ENCODE measurements around the gene LCE7A.
A peak's percentile ranks its signal among the peaks of the same experiment; 100 is the strongest.

Gene LCE7A, protein sequence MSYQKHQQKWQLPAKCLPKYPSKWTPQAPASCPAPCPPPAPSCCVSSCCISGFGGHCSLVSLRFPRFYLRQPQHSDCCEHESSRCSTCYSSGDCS

DNA sequence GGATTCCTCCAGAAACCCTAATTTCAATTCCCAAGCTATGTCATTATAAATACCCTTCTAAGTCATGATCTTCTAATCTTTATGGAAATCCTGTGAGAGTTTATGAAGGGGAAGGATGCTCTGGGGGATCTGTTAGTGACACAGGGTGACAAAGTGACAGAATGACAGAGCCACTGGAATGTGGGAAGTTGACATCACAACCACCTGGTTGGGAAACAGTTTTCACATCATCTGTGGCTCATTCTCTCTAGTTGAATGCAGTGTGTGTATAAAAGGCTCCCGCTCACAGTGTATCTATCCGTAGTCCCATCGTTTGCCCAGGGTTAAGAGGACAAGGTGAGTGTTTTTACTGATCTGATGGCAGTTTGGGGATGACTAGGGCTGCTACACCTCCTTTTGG, at the start of gene LCE7A:
LCE7A (plus strand) TSS at position 301 of the 400 bp plus-strand sequence. CDS start 702 bp downstream, outside the sequence.
- ATAC-seq = no peak

DNA sequence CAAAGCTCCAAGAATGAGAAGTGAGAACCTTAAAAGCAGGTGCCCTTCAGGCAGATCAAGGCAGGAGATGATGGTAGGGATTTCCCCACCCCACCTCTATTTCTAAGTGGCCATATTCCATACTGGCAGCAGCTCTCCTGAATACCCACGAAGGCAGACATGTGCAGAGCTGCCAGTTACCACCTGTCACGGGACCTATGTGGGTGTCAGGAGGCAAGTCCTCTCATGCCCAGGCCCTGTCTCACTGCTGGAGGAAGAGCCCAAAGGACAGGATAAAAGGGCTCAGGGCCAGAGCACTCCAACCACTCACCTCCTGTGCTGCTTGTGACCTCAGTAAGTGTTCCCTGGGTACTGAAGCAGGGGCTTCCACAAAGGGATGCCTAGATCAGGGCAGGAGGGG, 48.7 kb upstream of the LCE7A start:
- ATAC-seq = peak in 1 of 2 donors; percentile 25

DNA sequence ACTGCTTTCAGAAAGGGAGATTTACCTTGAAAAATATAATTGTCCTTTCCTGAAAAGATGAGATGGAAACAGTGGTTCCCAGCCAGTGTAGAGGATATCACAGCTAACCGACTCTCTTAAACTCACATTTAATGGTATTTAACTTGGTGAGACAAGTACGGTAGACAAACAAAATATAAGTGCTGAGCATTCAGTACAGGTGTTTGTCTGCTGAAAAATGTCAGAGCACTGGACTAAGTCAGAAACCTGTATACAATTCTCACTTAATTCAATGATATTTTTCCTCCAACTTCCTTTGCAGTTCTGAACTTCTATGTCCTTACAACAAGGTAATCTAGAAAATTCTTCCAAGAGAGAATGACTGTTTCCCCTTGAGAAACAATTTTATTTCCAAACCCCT, 48.1 kb upstream of the LCE7A start, which contains the start of gene LCE1B:
LCE1B (plus strand) TSS at position 301 of the 400 bp plus-strand sequence. CDS start 476 bp downstream, outside the sequence.
- no peak for ATAC-seq

DNA sequence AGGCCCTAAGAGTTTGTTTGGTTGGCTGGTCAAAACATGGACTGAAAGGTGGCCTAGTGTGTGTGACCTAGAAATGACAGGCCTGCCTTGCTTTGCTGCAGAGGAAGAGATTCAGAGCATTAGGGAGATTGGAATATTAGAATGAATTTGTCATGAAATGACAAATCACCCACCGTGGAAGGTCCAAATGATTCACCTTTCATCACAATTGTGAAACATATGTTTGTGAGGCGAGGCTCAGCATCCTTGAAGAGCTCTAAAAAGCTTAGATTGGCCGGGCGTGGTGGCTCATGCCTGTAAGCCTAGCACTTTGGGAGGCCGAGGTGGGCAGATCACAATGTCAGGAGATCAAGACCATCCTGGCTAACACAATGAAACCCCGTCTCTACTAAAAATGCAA, 42.5 kb upstream of the LCE7A start:
- no peak for ATAC-seq

DNA sequence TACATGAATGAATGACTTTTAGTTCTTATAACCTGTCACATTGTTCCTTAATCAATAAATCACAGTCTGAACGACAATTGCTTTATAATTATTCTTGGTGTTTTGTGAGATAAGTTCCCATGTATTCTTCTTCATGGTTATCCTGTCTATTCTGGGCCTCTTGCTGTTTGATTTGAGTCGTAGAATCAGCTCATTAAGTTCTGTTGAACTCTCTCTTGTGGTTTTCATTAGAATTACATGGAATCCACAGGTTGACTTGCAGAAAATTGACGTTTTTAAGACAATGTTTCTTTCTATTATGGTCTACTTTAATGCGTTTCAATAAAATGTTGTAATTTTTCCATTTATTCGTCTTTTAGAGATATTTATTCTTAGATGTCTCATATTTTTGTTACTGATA, 36.5 kb upstream of the LCE7A start:
- no peak for ATAC-seq

DNA sequence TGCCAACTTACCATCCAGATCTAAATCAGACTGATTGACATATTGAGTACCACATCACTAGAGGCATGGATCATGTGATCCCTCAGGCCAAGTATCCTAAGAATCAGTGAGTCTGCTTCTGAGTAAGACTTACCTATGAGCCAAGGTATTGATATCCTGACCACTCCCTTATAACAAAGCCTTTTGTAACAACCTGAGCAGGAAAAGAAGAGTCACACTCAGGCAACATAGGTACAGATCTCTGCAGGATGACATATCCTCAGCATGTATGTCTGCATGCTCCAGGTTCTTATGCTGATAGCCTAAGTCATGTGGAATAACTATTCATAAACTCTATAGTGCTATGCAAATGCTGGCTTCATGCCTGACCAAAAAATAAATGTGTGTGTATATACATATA, 34.8 kb upstream of the LCE7A start:
- no peak for ATAC-seq

DNA sequence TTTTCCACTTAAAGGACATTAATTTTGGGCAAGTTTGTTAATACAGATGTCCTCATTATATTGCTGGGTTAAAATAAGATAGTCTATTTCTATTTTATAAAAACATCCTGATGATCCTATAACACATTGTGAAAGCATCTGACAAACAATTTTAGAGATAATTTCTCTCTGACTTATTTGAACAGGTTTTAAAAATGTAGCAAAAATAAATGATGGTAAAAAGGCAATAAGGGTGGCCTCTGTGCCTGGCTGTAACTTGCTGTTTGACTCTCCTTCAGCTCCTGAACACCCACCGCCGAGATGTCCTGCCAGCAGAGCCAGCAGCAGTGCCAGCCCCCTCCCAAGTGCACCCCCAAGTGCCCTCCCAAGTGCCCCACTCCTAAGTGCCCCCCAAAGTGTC, 32.6 kb upstream of the LCE7A start, which contains the start of gene LCE1A:
LCE1A (plus strand) TSS at position 301 of the 400 bp plus-strand sequence; CDS start at position 301, 0 bp downstream.
- ATAC-seq = no peak

DNA sequence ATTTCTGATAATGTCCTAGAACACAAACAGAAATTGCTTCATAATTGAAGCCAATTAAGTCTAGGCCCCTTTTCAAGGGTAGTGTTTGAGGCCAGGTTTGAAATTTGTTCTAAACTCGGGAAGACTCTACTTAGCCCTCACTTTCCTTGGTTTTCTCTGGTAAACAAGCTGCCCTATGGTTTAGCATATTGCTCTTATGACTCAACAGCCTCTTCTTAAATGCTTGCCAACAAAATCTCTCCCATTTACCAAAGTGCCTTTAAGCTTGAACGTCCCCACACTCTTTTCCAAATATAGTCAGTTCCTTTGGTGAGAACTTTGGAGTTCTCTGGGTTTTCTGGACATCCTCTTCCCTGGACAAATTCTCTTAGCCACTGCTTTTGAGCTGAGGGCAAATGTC, 22.9 kb upstream of the LCE7A start:
- no peak for ATAC-seq

DNA sequence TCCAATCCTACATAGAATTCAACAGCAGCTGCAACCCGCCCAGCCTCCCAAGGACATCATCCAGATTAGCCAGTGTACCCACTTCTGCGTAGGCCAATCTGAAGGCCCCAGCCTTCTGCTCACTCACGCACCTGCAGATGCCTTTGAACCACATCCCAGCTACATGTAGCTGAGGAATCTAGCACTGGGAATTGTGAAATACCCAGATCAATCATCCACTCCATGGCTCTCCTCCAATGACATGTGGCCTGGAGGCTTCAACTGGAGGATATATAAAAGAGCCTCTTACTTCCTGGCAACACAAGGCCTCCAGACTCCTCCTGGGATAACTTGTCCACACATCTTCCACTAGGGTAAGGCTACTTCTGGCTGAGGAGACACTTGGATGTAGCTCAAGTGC, 17.2 kb upstream of the LCE7A start, which contains the start of gene LCE6A:
LCE6A (plus strand) TSS at position 301 of the 400 bp plus-strand sequence. CDS start 665 bp downstream, outside the sequence.
- ATAC-seq = no peak

DNA sequence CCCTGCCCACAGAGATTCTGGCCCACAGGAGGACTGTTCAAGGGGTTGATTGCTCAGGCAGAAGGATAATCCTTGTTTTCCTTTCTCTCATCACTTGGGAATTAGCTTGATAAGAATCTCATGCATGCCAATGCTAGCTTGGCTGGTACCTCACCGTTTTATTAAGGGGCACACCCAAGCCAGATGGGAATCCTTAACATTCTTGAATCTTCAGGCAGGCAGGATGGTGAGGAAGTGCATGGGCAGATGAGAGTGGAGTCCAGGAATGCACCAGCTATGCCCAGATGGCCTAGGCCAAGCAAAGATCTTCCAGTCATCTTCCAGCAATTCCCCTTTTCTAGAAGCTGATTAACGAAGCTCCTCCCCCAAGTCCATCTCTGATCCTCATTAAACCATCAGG, 4.1 kb upstream of the LCE7A start:
- no peak for ATAC-seq

DNA sequence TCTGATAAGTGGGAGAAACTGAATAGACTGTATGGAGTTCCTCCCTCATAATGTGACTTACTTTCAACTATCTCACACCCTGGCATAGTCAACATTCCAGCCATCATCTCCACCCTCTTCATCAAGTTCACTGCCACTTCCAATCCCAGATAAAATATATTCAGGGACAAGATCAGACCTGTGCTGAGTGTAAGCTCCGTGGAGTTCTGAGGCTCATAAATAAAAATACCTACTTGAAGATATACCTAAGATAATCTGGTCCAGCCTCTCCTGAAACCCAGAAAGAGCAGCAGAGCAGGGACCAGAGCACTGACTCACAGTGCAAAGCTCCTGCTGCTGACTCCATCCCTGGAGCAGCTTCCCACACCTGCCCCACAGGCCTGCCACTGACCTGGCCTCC, 1.7 kb upstream of the LCE7A start:
- ATAC-seq = no peak

DNA sequence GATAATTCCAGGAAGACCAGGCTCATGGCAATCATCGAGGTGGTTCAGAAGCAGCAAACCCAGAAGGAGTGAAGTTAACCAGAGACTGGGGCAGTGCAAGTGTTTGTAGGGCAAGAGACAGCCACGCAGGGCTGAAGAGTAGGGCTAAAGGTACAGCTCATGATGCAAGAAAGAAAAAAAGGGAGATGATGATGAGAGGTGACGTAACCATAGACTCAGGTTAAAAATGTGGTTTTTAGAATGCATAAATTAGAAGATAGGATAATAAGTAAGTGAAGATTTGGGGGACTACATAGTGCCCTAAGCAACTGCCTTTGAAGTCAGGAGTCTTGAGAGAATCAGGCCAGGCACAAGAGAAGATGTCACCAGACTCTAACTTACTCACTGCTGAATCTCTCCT, 333 bp downstream of the LCE7A start:
- no peak for ATAC-seq

DNA sequence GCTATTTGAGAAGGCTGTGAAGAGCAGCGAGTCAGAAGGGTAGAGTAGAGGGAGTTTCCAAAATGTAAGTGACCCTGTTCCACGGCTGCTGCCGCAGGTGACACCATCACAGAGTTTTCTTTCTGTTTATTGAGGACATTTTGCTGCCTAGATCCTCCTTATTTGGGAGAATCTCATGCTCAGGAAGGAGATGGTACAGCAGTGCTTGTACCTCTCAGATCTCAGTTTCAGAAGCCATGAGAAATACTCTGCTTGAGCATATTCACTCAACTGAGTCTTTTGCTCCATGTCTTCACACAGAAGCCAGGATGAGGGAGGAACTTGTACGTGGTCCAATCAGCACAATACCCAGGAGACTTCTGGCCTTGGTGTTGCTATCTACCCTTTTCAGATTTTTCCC, 1.6 kb downstream of the LCE7A start:
- ATAC-seq = no peak

DNA sequence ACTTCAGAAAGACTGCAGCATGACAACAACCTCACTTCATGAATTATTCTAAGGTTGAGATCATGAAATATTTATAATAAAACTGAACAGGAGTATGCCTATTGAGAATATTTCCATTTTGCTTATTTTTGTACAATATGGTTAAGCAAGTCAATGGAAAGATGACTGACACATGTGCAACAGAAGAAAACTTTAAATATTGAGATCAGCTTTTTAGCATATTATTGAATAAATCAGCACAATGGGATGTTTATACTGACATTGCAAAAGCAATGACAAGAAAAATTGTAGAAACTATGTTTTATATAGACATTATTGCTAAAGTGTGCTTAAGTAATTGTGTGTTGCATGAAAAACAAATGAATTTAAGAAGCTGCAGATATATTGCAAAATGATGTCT, 4.6 kb downstream of the LCE7A start:
- no peak for ATAC-seq

DNA sequence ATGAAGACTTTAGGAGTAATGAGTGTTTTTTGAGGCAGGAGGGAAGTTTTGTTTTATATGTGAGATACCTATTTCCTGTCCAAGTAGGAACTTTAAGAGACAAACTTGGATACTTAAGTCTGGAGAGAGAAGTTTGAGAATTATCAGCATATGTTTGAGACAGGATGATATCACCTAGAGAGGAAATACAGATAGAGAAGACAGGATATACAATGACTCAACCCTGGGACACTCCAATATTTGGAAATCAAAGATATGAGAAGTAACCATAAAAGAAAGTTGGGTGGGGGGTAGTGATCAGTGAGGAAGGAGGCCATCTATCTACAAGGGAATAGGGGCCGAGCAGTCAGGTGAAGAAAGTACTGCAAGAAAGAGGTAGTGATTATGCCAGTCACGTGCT, 6.5 kb downstream of the LCE7A start:
- no peak for ATAC-seq

DNA sequence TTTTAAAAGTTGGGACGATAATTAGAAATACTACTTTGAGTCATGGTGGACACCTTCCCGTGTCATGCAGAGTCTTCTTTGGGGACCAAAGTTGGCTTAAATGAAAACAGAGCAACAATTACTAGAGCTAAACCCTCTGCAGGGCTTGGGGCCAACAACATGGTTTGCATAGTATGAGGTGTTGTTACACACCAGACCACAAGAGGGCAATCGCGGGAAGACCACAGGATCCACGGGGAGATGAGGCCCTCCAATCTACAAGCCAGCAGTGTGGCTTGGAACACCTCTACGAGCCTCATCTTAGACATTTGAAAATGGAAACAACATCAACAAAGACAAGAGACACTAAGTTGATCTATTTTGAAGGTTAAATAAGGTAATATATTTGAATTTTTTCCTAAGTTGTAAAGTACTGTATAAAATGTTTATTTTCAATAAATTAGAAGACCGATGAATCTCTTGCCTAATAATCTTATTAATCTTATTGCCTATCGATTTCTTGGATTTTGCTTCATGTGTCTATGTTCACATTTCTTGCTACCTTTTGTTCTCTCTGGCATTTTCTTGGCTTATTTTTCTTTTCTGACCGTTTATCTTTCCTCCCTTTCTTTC, 10.1 kb downstream of the LCE7A start:
- peak; percentile 45 to 51 for ATAC-seq

DNA sequence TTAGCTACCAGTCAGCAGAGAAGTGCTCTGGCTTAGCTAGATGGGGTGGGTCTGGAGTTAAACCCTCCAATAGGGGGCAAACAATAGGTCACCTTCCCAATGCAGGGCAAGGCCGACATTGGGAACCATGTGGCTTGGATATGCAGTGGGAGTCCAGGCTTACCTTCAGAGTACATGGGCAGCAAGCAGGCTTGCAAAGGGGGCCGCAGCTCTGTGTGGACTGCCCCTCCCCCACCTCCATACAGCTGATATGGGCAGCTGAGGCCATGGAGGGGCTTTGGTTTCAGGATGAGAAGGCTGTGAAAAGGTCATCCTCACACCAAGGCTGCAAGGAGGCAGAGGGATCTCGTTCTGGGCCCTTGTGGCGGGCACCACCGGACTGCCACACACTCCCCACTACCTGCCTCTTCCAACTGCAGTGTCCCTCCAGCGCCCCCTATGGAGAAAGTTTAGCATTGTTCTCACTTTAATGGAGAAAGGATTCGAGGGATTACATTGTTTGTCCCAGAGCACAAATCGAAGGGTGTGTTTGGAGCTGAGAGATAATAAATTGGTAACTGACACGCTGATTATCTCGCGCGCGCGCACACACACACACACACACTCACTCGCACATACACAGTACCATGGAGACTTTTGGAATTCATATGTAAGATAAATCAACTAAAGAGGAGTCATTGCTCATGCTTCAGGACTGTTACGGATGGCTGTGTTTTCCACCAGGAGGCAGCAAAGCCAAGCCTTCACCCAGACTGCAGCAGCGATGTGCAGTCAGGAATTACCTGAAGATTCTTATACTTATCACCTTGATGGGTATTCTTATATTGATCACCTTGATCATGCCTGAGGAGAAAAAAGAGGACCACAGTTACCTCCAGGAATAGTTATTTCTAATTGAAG, 11.3 kb downstream of the LCE7A start:
- no peak for ATAC-seq

DNA sequence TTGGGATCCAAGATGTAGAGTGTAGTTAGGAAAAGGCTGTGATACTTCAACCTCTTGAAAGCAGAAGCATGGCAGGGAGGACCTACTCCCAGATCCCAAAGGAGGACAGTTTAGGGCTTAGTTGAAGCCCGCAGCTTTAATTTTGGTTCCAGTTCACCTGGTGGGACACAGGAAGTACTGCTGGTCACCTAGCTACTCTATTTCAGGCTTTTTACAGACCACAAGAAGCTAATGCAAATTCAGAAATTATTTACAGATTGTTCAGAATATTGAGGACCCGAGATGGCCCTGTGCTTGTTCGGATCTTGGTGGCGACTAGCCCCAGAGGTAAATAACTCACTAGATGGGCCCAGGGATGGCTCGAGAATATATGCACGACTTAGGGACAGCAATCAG, 11.9 kb downstream of the LCE7A start:
- ATAC-seq = no peak

DNA sequence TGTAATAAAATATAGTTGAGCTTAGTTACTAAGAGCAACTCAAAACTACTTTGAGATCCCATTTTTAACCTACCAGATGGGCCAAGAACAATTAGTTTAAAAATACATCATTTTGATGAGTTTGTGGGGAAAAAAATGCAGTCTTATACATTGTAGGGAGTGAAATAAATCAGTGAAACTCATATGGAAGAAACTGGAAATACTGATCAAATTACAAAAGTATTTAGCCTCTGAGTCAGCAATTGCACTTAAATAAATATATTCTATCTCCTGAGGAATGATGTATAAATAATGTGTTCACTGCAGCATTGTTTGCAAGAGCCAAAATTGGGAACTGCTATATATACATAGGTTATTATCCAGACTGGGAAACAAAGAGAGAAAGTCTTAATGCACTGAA, 13.7 kb downstream of the LCE7A start:
- no peak for ATAC-seq

DNA sequence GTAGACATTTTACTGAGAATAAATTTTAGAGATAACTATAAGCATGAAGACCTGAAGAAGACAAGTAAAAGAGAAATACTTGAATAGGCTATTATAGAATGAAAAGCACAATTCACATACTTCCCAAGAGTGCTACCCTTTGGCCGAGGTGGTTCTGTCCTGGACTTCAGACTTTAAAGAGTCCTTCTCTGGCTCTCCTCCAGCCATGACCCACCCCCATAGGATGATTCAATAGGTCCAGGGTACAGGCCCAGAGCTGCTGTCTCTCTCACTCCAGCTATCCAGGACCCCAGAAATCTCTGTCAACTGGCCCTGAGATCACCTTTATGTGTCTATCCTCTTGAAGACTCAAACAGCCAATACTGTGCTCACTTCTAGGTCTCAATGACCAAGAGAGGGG, 17.0 kb downstream of the LCE7A start:
- no peak for ATAC-seq

DNA sequence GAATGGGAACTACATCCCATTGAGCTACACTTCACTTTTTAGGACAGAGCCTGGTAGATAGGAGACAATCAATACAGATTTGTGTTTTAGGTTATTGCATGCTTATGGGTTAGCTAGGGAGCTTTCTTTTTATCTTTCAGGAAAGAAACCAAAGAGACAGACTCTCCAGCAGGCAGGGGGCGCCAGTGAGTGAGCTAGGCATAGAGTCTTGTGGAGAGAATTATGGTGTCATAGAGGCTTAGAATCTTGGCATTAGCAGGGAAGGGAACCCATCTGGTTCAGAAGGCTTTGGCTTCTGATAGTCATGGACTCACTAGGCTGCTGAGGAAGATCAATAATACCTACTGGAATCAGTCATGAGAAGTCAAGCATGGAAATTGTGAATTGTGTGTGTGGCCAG, 18.2 kb downstream of the LCE7A start, which contains the start of gene SMCP:
SMCP (plus strand) TSS at position 281 of the 400 bp plus-strand sequence. CDS start 6,101 bp downstream, outside the sequence.
- ATAC-seq = no peak

DNA sequence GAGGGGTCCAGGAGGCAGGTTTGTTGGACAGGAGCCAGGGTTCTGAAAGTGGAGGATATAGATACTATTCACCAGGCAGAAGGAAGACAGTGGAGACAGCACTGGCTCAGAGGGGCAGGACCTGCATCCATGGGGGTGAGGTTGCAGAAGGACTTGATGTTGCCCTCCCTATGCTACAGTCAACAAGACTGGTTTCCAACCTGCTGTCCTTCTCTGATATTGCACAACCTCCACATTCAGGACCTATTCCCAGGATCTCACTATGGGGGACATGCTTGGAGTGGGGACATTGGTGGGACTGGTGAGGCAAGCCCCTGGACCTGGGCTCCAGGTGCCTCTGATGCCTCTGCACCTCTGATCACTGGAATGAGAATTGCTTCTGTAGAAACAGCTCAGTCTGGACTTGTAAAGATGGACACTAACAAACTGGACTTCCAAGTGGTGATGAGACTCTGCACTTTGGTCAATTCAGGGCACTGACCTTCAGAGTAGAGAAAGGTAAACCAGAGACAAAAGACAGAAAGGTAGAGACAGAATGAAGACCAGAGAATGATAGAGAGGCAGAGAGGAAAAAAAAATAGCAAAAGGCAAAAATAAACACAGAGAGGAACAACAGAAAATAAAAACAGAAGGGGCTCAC, 19.9 kb downstream of the LCE7A start:
- ATAC-seq = no peak

DNA sequence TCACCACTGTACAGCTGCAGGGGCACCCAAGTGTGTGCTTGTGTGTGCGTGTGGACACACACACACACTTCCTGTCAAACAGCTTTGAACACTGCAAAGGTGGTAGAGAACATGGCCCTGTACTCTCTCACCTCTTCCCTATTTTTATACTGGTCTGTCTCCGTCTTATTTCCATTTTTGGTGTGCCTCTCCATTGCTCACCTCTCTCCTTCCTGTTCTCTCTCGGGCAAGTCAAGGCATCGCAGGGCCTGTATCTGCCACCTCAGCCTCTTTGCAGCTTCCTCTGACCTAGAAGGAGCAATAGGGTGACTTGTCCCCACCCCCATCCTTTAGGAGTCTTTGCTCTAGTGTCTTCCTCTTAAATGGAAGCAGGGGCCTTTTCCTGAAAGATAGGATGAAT, 20.5 kb downstream of the LCE7A start:
- no peak for ATAC-seq
